CD4-positive, CD25-positive, alpha-beta regulatory T cell (primary cell): ENCODE measurements around the gene ETV6. TPM values are rescaled to one million over a fixed set of nuclear protein-coding genes. Genes with fewer than 3 reads are reported as not detected.

Experiments used
- ATAC-seq, 2 donors: fragments of 150-1000 bp; cut with Tn5 transposase; one replicate each; pipeline ENCODE4 v1.10.0; 2021; ENCODE audit warnings: low read depth in 2 of 2, moderate number of reproducible peaks in 2 of 2, moderate library complexity in 1 of 2
- DNase-seq, 3 donors: peaks; one replicate each; pipeline versions ENCODE4 v3.0.0 to v3.0.0-alpha.2; 2012 to 2022; ENCODE audit warnings: mixed read lengths in 1 of 3
- H3K27ac ChIP-seq: one replicate; pipeline ENCODE4 v1.7.0; 2013; ENCODE audit warnings: mild to moderate bottlenecking, low read length; ENCODE audit not compliant: insufficient read depth, poor library complexity, severe bottlenecking
- H3K27me3 ChIP-seq: one replicate; pipeline ENCODE4 v1.7.0; 2013; ENCODE audit warnings: low read length; ENCODE audit not compliant: control insufficient read depth, insufficient read depth
- H3K36me3 ChIP-seq: one replicate; pipeline ENCODE4 v1.7.0; 2013; ENCODE audit warnings: mild to moderate bottlenecking, low read length, moderate library complexity; ENCODE audit not compliant: control insufficient read depth, insufficient read depth
- H3K4me1 ChIP-seq: 2 replicates; pipeline ENCODE4 v1.7.0; 2013; ENCODE audit warnings: mild to moderate bottlenecking, low read length; ENCODE audit not compliant: insufficient read depth, control insufficient read depth, poor library complexity, severe bottlenecking
- H3K4me3 ChIP-seq: one replicate; pipeline ENCODE4 v1.7.0; 2013; ENCODE audit warnings: low read depth, mild to moderate bottlenecking, low read length, moderate library complexity
- H3K9me3 ChIP-seq, 2 experiments: 1 replicate in 1 of 2; 2 replicates in 1 of 2; pipeline ENCODE4 v1.7.0; 2013; ENCODE audit warnings: low read length in 2 of 2, mild to moderate bottlenecking in 1 of 2, moderate library complexity in 1 of 2; ENCODE audit not compliant: control insufficient read depth in 2 of 2
- H3K27ac Mint-ChIP-seq, 3 donors: one replicate each; pipeline ENCODE4 v1.8.0; 2020 to 2022; ENCODE audit warnings: mild to moderate bottlenecking in 3 of 3, mixed read lengths in 3 of 3, moderate library complexity in 2 of 3
- H3K27me3 Mint-ChIP-seq: one replicate; pipeline ENCODE4 v1.8.0; 2022; ENCODE audit warnings: mild to moderate bottlenecking, mixed read lengths
- H3K36me3 Mint-ChIP-seq: one replicate; pipeline ENCODE4 v1.8.0; 2020; ENCODE audit warnings: mixed read lengths
- H3K4me1 Mint-ChIP-seq, 4 donors: one replicate each; pipeline ENCODE4 v1.8.0; 2020 to 2022; ENCODE audit warnings: mixed read lengths in 4 of 4, mild to moderate bottlenecking in 1 of 4
- H3K4me3 Mint-ChIP-seq, 4 donors: one replicate each; pipeline ENCODE4 v1.8.0; 2020 to 2022; ENCODE audit warnings: mild to moderate bottlenecking in 4 of 4, mixed read lengths in 4 of 4, moderate library complexity in 3 of 4
- H3K9me3 Mint-ChIP-seq, 7 donors: one replicate each; pipeline ENCODE4 v1.8.0; 2020 to 2022; ENCODE audit warnings: mixed read lengths in 7 of 7, mild to moderate bottlenecking in 3 of 7, moderate library complexity in 2 of 7
- polyA plus RNA-seq, 4 donors: library from polyadenylated mRNA; unstranded; fragments of 300-500 nt; fragmentation: Illumina TruSeq; gene quantifications; one replicate each; pipeline ENCODE4 v1.2.3, GENCODE V29; 2021
- total RNA-seq: library from RNA; stranded (reverse); gene quantifications from one replicate; pipeline ENCODE4 v1.2.3, GENCODE V29; 2022

The ETV6 gene
- total and polyA plus RNA-seq, 5 donors from 2014 or later, result 2.5 to 62.5 (median 4.1) TPM

GRCh38 chr12:11732023-11732422, 82.5 kb downstream of the ETV6 start:
- Histone ChIP-seq H3K36me3 (no peaks in the 10 kb centered on the region), H3K4me1 (peaks cover 33% of the 10 kb centered on the region), H3K27ac (peak overlapping the region; percentile 56), H3K27me3 (no peaks in the 10 kb centered on the region), H3K9me3 (no peaks in the 10 kb centered on the region), H3K4me3 (peak overlapping the region; percentile 74)
- peak overlapping the region; percentile 44 to 84 (median 83) for H3K4me3 Mint-ChIP-seq
- H3K36me3 Mint-ChIP-seq, result peaks cover 11% of the 10 kb centered on the region
- no peaks in the 10 kb centered on the region for H3K9me3 Mint-ChIP-seq
- no peaks in the 10 kb centered on the region for H3K27me3 Mint-ChIP-seq
- DNase-seq (peak in 1 of 3 donors; percentile 26), ATAC-seq (peak; percentile 37 to 38)
- peaks cover 37 to 59% (median 50%) of the 10 kb centered on the region in 4 donors for H3K4me1 Mint-ChIP-seq
- peak overlapping the region; percentile 90 to 95 (median 91) for H3K27ac Mint-ChIP-seq

- Mint-ChIP-seq H3K9me3 (no peaks in the 10 kb centered on the region), H3K27me3 (no peaks in the 10 kb centered on the region), H3K4me3 (peak overlapping the region in 3 of 4 donors; percentile 44 to 83 (median 83)), H3K36me3 (peaks cover 11% of the 10 kb centered on the region), H3K4me1 (peaks cover 32 to 57% (median 49%) of the 10 kb centered on the region in 4 donors), H3K27ac (peak overlapping the region; percentile 90 to 95 (median 91))
- no peaks in the 10 kb centered on the region for H3K27me3 ChIP-seq
- DNase-seq (no peak), ATAC-seq (no peak)
- peak overlapping the region; percentile 74 for H3K4me3 ChIP-seq
- no peaks in the 10 kb centered on the region for H3K9me3 ChIP-seq
- peaks cover 33% of the 10 kb centered on the region for H3K4me1 ChIP-seq
- no peaks in the 10 kb centered on the region for H3K36me3 ChIP-seq
- no peak overlapping the region for H3K27ac ChIP-seq
These were observed 83.2 kb downstream of the ETV6 start for GRCh38 chr12:11732715-11733114.

- peaks cover 17% of the 10 kb centered on the region for H3K36me3 Mint-ChIP-seq
- no peaks in the 10 kb centered on the region for H3K27me3 Mint-ChIP-seq
- no peak overlapping the region for H3K27ac ChIP-seq
- H3K9me3 ChIP-seq, result no peaks in the 10 kb centered on the region
- H3K9me3 Mint-ChIP-seq, result no peaks in the 10 kb centered on the region
- DNase-seq (no peak), ATAC-seq (no peak)
- peak overlapping the region in 1 of 3 donors; percentile 40 for H3K27ac Mint-ChIP-seq
- H3K4me1 ChIP-seq, result peaks cover 31% of the 10 kb centered on the region
- H3K4me3 Mint-ChIP-seq, result no peak overlapping the region
- no peaks in the 10 kb centered on the region for H3K27me3 ChIP-seq
- H3K4me1 Mint-ChIP-seq, result peaks cover 24 to 57% (median 46%) of the 10 kb centered on the region in 4 donors
- no peaks in the 10 kb centered on the region for H3K36me3 ChIP-seq
- no peak overlapping the region for H3K4me3 ChIP-seq
These were observed 85.2 kb downstream of the ETV6 start for GRCh38 chr12:11734580-11735180.

- Mint-ChIP-seq H3K9me3 (no peaks in the 10 kb centered on the region), H3K27me3 (no peaks in the 10 kb centered on the region), H3K27ac (no peak overlapping the region), H3K4me3 (no peak overlapping the region), H3K4me1 (peaks cover 9 to 32% (median 27%) of the 10 kb centered on the region in 4 donors), H3K36me3 (peaks cover 16% of the 10 kb centered on the region)
- DNase-seq, result no peak
- H3K4me1 ChIP-seq, result no peaks in the 10 kb centered on the region
- H3K4me3 ChIP-seq, result no peak overlapping the region
- no peaks in the 10 kb centered on the region for H3K27me3 ChIP-seq
- H3K9me3 ChIP-seq, result no peaks in the 10 kb centered on the region
- no peak for ATAC-seq
- H3K36me3 ChIP-seq, result no peaks in the 10 kb centered on the region
- no peak overlapping the region for H3K27ac ChIP-seq
These were observed 89.0 kb downstream of the ETV6 start for GRCh38 chr12:11738450-11738849.

- DNase-seq, result no peak
- Histone ChIP-seq H3K9me3 (no peaks in the 10 kb centered on the region), H3K4me3 (no peak overlapping the region), H3K27ac (no peak overlapping the region), H3K4me1 (no peaks in the 10 kb centered on the region), H3K27me3 (no peaks in the 10 kb centered on the region), H3K36me3 (peaks cover 2% of the 10 kb centered on the region)
- H3K27ac Mint-ChIP-seq, result no peak overlapping the region
- H3K4me1 Mint-ChIP-seq, result peaks cover 9 to 33% (median 29%) of the 10 kb centered on the region in 4 donors
- H3K4me3 Mint-ChIP-seq, result no peak overlapping the region
- no peaks in the 10 kb centered on the region for H3K9me3 Mint-ChIP-seq
- no peak for ATAC-seq
- peaks cover 18% of the 10 kb centered on the region for H3K36me3 Mint-ChIP-seq
- H3K27me3 Mint-ChIP-seq, result no peaks in the 10 kb centered on the region
These were observed 90.6 kb downstream of the ETV6 start for GRCh38 chr12:11739980-11740577.

- Histone ChIP-seq H3K27me3 (no peaks in the 10 kb centered on the region), H3K9me3 (no peaks in the 10 kb centered on the region), H3K36me3 (peaks cover 2% of the 10 kb centered on the region), H3K4me1 (no peaks in the 10 kb centered on the region), H3K4me3 (no peak overlapping the region), H3K27ac (no peak overlapping the region)
- H3K4me3 Mint-ChIP-seq, result no peak overlapping the region
- H3K36me3 Mint-ChIP-seq, result peaks cover 12% of the 10 kb centered on the region
- H3K4me1 Mint-ChIP-seq, result peaks cover 4 to 40% (median 27%) of the 10 kb centered on the region in 4 donors
- H3K9me3 Mint-ChIP-seq, result no peaks in the 10 kb centered on the region
- no peaks in the 10 kb centered on the region for H3K27me3 Mint-ChIP-seq
- no peak overlapping the region for H3K27ac Mint-ChIP-seq
- ATAC-seq, result no peak
- DNase-seq, result no peak
These were observed 92.1 kb downstream of the ETV6 start for GRCh38 chr12:11741434-11742092.

GRCh38 chr12:11743423-11744409, 94.2 kb downstream of the ETV6 start:
- Histone ChIP-seq H3K27ac (no peak overlapping the region), H3K9me3 (no peaks in the 10 kb centered on the region), H3K36me3 (peaks cover 2% of the 10 kb centered on the region), H3K4me3 (no peak overlapping the region), H3K4me1 (no peaks in the 10 kb centered on the region), H3K27me3 (no peaks in the 10 kb centered on the region)
- peak overlapping the region in 2 of 3 donors; percentile 37 to 49 for H3K27ac Mint-ChIP-seq
- peaks cover 4 to 31% (median 19%) of the 10 kb centered on the region in 4 donors for H3K4me1 Mint-ChIP-seq
- H3K9me3 Mint-ChIP-seq, result no peaks in the 10 kb centered on the region
- H3K4me3 Mint-ChIP-seq, result no peak overlapping the region
- H3K36me3 Mint-ChIP-seq, result peaks cover 10% of the 10 kb centered on the region
- DNase-seq (no peak), ATAC-seq (no peak)
- H3K27me3 Mint-ChIP-seq, result no peaks in the 10 kb centered on the region
